GM18951 (cell line): ENCODE measurements around the gene MTFMT.

ENCODE experiments used
- POLR2A ChIP-seq: IDR thresholded peaks from 4 replicates; pipeline ENCODE4 v1.6.1; 2011; ENCODE audit warnings: mild to moderate bottlenecking; ENCODE audit not compliant: insufficient read length, insufficient read depth; ENCODE audit errors: extremely low read depth
- in situ Hi-C: fragments of 300-500 bp; cut with MboI; formaldehyde crosslinking; loops from one replicate; pipeline ENCODE4 v1.12.0; 2022; ENCODE audit warnings: low sequenced_read_pairs, mixed read lengths, inconsistent platforms; ENCODE audit not compliant: unreplicated experiment

Gene MTFMT

GRCh38 chr15:65067645-65068402, 38.4 kb upstream of the MTFMT start, which contains the start of gene RASL12:
Gene RASL12, minus strand, starts transcription at chr15:65067991. Its CDS starts 156 bp downstream, at chr15:65067835.
- in situ Hi-C loops = no loop called here

GRCh38 chr15:65067317-65067644, 37.8 kb upstream of the MTFMT start:
- no peak for TF ChIP-seq POLR2A
- in situ Hi-C loops = no loop called here

More at GRCh38 chr15:65067645-65068402, 38.4 kb upstream of the MTFMT start, which contains the start of gene RASL12:
- no peak for TF ChIP-seq POLR2A

GRCh38 chr15:65066635-65067316, 37.3 kb upstream of the MTFMT start:
- TF ChIP-seq POLR2A = no peak
- in situ Hi-C loops = no loop called here

DNA sequence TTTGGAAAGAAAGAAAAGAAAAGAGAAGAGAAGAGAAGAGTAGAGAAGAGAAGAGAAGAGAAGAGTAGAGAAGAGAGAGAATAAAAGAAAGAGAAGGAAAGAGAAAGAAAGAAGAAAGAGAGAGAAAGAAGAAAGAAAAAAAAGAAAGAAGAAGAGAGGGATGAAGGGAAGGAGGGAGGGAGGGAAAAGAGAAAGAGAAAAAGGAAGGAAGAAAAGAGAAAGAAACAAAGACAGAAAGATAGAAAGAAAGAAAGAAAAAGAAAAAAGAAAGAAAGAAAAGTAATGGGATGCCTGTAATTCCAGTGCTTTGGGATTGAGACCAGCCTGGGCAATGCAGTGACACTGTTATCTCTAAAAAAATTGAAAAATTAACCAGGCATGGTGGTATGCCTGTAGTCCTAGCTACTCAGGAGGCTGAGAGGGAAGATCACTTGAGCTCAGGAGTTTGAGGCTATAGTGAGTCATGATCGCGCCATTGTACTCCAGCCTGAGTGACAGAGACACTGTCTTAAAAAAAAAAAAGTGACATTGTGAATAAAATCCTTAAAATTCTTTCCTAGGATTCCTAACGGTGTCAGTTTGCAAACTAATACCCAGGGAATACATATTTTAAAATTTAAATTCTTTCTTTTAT, 36.7 kb upstream of the MTFMT start:
- in situ Hi-C loops = no loop called here
- no peak for TF ChIP-seq POLR2A

- no peak for TF ChIP-seq POLR2A
- in situ Hi-C loops = no loop called here
These were observed 33.3 kb upstream of the MTFMT start for GRCh38 chr15:65062726-65063125.

DNA sequence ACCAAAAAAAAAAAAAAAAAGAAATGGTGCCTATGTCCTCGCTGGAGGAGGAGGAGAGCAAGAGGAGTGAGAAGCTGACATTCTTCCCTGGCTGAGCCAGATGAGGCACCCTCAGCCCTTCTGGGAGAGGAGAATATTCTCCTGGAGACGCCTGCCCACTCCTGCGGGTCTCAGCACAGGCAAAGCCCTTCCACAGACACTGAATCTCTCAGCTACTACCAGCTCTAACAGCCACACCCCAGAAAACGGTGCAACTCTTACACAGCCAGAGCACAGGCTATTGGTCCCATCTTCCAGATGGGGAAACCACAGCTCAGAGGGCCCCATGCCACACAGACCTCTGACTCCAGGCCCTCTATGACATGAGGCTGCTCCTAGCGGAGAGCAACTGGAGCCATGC, 32.6 kb upstream of the MTFMT start:
- TF ChIP-seq POLR2A = no peak
- in situ Hi-C loops = no loop called here

- in situ Hi-C loops = no loop called here
- no peak for TF ChIP-seq POLR2A
These were observed 31.4 kb upstream of the MTFMT start for GRCh38 chr15:65060641-65061397.

GRCh38 chr15:65059931-65060596, 30.6 kb upstream of the MTFMT start:
- no peak for TF ChIP-seq POLR2A
- in situ Hi-C loops = no loop called here

GRCh38 chr15:65059369-65059750, 29.9 kb upstream of the MTFMT start:
- TF ChIP-seq POLR2A = no peak
- in situ Hi-C loops = no loop called here

GRCh38 chr15:65058394-65059368, 29.2 kb upstream of the MTFMT start:
- TF ChIP-seq POLR2A = no peak
- in situ Hi-C loops = no loop called here

- no peak for TF ChIP-seq POLR2A
- in situ Hi-C loops = no loop called here
These were observed 28.1 kb upstream of the MTFMT start for GRCh38 chr15:65057549-65057940.

DNA sequence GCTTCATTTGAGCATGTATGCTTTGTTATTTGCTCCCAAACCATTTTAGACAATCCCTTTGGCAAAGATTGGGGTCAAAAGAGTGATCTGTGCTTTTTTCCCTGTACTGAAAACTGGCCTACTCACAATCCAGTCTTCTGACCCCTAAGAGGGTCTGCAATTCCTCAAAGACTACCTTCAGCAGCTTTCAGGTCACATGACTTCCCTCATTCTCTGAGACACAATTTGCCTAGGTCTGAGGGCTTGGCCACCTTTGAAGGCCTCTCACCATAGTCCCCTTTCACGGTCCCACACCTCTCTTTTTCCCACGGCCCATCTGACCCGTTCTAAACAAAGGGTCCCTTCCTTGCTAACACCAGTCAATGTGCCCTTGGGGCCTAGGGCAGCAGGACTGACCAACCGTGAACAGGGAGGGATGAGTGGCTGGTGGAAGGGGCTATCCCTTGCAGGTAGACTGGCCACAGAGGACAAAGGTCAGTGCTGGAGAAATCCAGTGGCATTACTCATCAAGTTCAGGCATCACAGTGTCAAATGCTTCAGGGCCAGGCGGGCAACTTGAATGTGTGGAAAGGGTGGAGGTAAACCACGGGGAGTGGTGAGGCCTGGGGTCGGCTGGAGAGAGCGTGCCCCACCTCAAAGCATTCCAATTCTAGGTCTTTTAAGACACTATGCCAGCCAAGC, 27.6 kb upstream of the MTFMT start:
- no peak for TF ChIP-seq POLR2A
- in situ Hi-C loops = no loop called here
